Fibroblast of skin of abdomen (primary cell): ENCODE measurements around the gene TNFSF9.
"Not testable (repeated sequence)": the region's sequence is repeated elsewhere in the genome, so short reads cannot be mapped to it uniquely, and the experiment has no call there.

Experiments
- DNase-seq: peaks from one replicate; pipeline ENCODE4 v3.0.0-alpha.2; 2013

TNFSF9 gene

DNA sequence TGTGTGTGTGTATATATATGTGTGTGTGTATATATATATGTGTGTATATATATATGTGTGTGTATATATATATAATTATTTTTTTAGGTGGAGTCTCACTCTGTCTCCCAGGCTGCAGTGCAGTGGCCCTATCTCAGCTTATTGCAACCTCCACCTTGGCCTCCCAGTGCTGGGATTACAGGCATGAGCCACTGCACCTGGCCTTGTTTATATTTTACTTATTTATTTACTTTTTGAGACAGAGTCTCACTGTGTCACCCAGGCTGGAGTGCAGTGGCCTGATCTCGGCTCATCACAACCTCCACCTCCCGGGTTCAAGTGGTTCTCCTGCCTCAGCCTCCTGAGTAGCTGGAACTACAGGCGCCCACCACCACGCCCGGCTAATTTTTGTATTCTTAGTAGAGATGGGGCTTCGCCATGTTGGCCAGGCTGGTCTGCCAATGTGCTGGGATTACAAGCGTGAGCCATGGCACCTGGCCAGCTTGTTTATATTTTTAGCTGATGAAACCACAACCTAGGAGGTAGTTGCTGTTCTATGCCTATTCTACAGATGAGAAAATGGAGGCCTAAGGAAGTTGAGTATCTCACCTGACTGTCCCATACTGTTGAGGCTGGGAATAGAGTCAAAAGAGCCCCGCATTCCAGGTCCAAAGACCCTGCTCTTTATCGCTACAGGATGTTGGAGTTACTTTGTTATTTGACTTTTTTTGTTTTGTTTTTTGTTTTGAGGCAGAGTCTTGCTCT lies 22.6 kb upstream of the TNFSF9 start:
- DNase-seq, result not testable (repeated sequence)

DNA sequence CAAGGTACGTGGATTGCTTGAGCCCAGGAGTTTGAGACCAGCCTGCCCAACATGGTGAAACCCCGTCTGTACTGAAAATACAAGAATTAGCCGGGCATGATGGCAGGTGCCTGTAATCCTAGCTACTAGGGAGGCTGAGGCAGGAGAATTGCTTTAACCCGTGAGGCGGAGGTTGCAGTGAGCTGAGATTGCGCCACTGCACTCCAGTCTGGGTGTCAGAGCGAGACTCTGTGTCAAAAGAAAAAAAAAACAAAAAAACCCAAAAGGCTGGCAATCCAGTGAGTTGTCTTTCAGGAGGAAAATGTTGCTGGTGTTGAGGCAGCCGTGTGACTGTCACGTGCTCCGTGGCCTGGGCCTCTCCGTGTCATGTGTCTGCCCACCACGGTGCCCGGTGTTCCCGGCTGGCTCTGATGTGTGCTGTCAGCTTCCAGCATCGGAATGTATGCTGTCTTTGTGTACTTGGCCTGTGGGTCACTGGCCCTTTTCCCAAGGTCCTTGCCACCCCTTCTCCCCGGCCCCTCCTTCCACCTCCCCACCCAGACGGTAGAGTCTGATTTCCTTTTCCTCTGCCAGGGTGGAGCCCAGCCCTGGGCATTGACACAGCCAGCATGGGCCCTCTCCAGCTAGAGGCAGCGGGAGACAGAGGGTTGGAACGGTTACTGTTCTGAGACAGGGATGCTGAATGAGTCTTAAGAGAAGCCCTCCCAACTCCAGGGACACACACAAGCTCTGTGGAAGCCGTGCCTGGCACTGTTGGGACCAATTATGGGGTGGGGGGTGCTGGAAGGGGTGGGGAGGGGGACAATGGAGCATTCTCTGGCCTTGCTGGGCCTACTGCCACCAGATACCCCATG lies 21.5 kb upstream of the TNFSF9 start:
- no peak for DNase-seq

DNA sequence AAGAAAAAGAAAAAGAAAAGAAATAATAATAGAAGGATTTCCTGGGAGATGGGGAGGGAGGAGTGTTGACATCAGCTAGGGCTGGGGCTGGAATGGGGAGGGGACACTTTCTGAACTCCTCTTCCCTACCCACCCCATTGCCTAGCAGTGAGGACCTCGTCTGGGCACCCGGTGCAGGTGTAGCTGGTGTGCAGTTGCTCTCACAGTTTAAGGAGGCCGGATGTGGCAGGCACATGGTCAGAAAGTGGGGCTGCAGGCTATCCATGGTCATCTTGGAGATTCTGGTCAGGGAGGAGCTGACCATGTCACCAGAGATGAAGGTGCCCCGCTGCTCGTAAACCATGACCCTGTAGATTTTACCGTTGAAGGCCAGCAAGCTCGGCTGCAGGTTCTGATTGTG lies 20.2 kb upstream of the TNFSF9 start:
- DNase-seq, result no peak

DNA sequence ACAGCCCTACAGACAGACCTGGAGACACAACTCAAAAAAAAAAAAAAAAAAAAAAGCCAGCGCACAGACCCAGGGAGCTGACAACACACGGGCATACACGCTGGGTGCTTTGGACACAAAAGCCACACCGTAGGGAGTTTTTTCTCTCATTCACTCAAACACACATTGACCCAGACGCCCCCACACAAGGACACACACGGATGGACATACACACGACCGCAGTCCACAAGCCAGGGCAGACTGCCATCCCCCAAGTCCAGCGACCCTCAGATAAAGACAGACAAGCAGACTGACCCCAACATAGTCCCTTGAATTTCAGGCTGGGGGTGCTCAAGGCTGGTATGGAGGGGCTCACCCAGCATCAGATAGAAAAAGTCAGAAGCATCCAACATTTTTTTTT lies 16.7 kb upstream of the TNFSF9 start:
- no peak for DNase-seq

DNA sequence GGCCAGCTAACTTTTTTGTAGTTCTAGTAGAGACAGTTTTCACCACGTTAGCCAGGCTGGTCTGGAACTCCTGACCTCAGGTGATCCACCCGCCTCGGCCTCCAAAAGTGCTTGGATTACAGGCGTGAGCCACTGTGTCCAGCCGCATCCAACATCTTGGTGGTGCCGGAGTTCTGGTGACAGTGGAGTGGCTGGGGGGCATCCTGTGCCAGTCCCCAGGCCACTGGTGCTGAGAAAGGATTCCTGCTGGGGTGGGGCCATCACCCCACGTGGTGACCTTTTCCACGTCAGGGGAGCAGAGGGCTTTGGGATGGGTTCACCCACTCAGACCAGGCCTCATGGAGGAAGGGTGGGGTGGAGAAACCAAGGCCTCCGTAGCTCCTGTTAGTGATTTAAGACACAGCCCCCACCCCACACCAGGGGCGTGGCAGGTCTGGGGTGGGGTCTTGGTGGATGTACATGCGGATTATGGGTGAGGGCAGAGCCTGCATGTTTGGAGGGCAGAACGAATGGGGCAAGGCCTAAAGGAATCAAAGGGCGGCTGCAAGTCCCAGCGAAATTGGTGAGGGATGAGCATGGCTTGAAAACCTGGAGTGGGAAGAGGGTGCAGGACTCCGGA lies 15.8 kb upstream of the TNFSF9 start:
- no peak for DNase-seq

DNA sequence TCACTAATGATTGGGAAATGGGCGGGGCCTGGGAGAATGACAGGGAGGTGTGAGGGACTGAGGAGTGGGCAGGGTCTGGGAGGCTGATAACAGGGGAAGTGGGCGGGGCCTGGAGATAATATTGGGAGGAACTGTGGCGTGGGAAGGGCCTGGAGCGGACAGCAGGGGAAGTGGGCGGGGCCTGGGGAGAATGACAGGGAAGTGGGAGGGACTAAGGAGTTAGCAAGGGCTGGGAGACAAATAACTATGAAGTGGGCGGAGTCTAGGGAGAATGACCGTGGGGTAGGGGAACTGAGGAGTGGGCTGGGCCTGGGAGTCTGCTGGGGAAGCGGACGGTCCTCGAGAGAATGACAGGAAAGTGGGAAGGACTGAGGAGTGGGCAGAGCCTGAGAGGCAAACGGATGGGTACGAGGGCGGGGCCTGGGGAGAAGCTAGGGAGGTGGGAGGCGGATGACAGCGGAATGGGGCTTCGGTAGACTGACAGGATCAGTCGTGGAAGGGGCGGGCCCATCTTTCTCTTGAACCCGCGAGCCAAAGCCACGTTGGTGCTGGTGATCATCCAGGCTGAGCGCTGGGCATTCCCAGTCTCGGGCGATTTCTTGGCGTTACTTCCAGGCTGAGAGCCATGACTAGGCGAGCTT lies 14.7 kb upstream of the TNFSF9 start:
- peak; percentile 87 for DNase-seq

DNA sequence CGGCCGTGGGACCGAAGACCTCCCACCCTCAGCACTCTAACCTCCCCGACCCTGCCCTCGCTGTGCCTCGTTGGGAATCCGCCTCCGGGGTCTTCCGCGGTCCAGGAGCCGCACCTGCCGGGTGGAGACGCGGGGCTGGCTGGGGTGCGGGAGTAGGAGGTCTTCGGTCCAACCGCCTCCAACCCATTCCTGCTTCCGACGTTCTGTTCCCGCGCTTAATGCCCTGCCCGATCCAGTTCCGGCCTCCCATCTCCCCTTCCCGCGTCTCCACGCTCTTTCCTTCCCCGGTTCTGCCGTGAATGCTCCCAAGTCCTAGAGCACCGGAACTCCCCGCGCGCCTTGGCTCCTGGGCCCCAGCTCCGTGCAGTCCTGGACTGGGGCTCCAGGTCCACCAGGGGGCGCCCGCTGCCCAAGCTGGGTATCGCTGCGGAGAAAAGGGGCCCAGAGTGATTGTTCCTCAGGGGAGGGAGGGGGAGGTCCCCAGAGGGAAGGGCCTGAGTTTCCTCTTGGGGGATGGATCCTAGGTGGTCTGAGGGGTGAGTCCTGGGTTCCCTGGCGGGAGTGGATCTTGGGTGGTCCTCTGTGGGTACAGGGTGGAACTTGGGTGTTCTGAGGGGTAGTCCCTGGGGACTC lies 14.1 kb upstream of the TNFSF9 start:
- DNase-seq, result peak; percentile 81

DNA sequence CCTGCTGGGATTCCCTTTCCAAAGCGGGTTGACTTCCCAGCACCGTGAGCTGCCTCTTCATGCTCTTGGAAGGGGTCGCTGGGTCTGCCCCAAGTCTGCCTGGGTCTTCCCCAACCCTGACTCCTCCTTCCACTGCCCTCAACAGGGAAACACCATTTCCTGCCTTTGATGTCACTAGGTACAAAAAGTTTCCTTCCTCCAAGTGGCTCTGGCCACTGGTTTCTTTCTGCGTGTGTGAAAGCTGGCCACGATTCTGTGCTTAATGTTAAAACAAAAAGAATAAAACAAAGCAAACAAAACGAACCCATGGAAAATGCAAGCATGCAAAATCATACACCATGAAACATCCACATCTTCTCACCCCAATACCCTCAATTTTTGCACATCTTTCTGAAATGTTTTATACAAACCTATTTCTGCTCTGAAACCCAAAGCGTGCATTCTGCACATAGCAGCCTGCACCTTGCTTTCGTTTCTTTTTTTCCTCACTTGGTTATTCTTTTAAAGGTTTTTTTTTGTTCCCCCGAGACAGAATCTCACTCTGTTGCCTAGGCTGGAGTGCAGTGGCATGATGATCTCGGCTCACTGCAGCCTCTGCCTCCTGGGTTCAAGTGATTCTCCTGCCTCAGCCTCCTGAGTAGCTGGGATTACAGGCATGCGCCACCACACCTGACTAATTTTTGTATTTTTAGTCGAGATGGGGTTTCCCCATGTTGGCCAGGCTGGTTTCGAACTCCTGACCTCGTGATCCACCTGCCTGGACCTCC lies 12.5 kb upstream of the TNFSF9 start:
- no peak for DNase-seq

DNA sequence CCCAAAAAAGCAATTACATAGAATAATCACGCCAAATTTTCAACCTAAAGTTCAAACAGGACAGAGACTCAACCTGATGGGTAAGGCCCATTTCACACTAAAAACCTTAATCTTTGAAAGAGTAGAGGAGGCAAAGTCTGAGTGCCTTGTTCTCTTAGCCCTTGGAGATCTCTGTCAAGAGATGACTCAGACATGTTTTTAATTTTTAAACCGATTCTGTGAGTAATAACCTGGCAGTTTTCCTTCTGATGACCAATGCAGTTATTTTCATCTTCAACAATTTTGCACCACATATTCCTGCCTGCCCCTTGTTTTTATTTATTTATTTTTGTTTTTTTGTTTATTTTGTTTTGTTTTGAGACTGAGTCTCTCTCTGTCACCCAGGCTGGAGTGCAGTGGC lies 11.5 kb upstream of the TNFSF9 start:
- DNase-seq, result peak; percentile 78

DNA sequence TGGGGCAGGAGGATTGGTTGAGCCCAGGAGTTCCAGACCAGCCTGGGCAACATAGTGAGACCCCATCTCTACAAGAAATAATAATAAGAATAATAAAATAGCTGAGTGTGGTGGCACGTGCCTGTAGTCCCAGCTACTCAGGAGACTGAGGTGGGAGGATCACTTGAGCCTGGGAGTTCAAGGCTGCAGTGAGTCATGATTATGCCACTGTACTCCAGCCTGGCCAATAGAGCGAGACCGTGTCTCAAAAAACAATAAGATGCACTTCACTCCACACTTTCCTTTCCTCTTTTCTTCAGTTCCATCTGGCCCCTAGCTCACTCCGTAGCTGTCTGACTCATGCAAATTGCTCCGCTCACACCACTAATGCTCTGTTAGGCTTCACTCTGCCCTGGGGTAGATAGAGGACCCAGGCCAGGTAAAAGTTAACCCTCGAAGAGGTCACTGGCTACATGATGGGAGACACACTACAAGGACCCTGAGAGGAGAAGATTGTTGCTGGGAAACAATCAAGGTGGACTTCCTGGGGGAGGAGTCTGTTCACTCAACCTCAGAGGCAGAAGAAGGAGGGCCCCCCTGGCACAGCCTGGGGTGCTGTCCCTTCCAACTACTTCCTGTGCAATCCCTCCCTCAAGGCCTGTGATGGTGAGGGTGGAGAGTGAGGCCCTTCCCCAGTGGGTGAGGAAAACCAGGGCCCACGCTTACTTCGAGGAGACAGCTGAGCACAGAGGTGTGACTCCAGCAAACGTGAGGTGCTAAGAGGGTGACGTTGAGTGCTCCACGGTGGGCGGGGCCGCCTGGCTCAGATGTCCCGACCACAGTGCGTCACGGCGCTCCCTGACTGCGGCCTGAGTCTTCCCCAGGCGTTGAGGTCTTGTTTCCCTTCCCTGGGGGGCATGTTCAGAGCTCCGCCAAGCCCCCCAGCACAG lies 8.8 kb upstream of the TNFSF9 start:
- DNase-seq, result no peak

DNA sequence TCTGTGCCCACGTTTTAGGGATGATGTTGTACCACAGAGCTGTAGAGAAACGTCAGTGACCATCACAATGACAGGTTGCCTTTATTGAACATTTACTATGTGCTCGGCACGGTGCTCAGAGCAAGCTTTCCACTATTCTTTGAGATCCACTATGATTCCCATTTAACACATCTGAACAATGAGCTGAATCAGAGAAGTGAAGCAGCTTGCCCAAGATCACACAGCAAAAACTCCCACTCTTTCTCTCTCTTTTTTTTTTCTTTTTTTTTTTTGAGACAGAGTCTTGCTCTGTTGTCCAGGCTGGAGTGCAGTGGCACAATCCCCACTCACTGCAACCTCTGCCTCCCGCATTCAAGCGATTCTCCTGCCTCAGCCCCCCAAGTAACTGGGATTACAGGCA lies 8.1 kb upstream of the TNFSF9 start:
- DNase-seq, result no peak

DNA sequence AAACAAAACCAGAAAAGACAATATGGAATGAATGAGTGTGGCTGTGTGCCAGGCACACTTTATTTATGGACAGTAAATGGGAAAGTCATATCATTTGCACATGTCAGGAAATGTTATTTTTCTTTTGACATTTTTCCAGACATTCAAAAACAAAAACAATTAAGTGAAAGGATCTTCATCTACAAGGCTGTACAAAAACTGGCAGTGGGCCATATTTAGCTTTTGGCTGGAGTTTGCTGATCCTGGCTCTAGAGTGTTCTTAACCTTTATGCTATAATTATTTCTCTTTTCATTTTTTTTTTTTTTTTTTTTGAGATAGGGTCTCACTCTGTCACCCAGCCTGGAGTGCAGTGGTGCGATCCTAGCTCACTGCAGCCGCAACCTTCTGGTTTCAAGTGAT lies 6.5 kb upstream of the TNFSF9 start:
- no peak for DNase-seq

DNA sequence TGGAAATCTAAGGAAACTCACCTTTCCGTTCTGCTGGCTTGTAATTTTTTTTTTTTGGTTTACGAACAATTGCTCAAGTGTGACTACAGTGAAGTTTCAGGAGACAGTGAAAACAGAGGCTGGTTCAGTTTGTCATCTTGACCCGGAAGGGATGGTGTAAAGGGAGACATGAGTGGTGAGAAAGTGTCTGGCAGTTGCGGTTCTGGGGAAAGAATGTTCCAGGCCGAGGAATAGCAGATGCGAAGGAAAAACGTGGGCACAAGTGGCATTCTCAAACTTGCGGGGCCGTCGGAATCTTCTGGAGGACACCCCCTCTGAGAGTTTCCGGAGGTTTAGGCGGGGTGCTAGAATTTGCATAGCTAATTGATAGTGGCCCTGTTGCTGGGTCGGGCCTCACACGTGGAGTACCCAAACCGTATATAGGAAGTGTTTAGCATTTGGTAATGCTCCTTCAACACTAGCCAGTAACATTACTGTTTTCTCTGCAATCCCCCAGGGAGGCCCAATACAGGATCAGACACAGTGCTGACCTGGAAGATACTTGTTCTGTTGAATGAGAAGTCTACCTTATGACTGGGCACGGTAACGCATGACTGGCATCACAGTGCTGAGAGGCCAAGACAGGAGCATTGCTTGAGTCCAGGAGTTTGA lies 2.8 kb upstream of the TNFSF9 start:
- no peak for DNase-seq

DNA sequence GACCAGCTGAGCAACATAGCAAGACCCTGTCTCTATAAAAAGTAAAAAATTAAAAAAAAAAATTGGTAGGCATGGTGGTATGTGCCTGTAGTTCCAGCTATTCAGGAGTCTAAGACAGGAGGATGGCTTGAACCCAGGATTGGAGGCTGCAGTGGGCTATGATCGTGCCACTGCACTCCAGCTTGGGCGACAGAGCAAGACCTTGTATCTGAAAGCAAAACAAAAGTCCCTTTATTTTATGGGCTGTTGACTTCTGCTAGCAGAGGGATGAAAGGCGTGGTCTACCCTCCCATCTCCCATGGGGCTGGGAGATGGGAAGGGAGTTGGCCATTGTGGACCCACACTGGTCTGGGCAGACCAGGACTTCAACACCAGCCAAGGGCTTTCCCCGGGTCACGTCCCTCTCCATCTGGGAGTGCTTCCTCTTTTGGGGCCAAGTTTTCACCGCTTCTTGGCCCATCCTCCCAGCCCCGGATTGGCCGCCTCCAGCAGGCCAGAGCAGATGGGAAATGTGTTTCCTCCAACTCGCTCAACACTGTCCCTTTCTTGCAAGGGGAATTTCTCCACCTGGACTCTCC lies 2.2 kb upstream of the TNFSF9 start:
- no peak for DNase-seq

DNA sequence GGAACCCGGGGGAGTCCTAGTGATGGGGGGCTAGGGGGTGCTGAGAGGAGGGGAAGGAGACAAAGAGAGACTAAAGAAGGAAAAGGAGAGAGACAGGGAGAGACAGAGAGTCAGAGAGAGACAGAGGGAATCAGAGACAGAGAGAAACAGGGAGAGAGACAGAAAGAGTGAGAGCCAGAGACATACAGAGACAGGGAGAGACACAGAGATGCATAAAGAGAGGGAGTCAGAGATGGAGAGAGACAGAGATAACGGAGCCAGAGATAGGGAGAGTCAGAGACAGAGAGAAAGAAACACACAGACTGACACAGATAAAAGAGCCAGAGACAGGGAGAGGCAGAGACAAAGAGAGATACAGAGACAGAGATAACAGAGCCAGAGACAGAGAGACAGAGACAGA lies 1.5 kb upstream of the TNFSF9 start:
- DNase-seq, result no peak

DNA sequence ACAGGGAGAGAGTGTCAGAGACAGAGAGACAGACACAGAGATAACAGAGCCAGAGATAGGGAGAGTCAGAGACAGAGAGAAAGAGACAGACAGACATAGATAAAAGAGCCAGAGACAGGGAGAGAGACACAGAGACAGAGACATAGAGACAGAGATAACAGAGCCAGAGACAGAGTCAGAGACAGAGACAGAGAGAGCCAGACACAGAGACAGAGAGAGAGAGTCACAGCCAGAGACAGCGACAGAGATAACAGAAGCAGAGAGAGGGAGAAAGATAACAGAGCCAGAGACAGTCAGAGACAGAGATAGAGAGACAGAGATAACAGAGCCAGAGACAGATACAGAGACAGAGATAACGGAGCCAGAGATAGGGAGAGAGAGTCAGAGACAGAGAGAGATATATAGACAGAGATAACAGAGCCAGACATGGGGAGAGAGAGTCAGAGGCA lies 865 bp upstream of the TNFSF9 start:
- no peak for DNase-seq

DNA sequence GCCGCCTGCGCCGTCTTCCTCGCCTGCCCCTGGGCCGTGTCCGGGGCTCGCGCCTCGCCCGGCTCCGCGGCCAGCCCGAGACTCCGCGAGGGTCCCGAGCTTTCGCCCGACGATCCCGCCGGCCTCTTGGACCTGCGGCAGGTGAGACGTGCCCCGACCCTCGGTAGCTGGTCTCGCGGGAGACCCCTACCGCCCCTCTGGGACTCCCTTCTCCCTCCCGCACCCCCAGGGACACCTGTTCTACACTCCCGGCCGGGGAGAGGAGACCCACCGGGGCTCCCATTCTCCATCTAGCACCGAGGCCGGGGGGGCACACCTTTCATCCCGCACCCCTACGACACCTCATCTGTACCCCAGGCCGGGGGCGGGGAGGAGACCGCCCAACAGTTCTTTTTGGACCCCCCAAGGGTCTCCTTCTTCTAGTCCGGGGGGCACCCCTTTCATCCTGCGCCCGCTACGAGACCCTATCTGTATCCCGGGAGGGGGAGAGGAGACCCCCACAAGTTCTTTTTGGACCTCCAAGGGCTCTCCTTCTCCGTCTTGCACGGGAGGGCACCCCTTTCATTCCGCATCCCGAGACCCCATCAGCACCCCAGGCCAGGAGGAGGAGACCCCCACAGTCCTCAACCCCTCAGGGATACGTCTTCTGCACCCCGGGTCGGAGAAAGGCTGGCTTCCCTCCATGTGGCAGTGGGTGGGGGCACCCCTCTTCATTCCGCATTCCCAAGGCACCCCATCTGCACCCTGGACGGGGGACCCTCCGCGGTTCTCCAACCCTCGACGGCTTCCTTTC lies 533 bp downstream of the TNFSF9 start:
- no peak for DNase-seq

DNA sequence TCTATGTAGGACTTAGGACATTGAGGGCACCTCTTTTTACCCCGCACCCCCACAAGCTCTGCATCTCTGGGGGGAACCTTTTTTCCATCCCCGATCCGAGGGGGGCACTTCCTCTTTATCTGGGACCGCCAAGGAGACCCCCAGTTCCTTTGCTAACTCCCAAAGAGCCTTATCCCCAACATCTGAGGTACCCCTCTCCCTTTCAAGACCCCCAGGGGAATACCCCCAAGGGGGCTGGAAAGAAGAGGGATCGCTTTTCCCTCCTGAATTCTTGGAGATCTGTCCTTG lies 1.1 kb downstream of the TNFSF9 start:
- no peak for DNase-seq
